Measurements from ENCODE around the gene KANSL2. TPM values are rescaled to one million over a fixed set of nuclear protein-coding genes. Genes with fewer than 3 reads are reported as not detected.
A peak's percentile ranks its signal among the peaks of the same experiment; 100 is the strongest.

Gene KANSL2
- polyA plus RNA-seq, 3 donors, result 12.2 to 20.3 (median 12.5) TPM

GRCh38 chr12:48694038-48694437 is 12.0 kb upstream of the KANSL2 start:
- peaks cover 21% of the 10 kb centered on the region for H3K79me2 ChIP-seq (ENCODE audit: insufficient read depth, low read length)
- H4K20me1 ChIP-seq (ENCODE audit: insufficient read depth, low read length), result peaks cover 25% of the 10 kb centered on the region
- peaks cover 77 to 94% of the 10 kb centered on the region in 2 donors for H3K36me3 ChIP-seq (replicated peaks in 1 of 2; ENCODE audit: control insufficient read depth in 1 of 2, insufficient read depth in 2 of 2, low read length in 2 of 2)
- H3K4me1 Mint-ChIP-seq, result no peaks in the 10 kb centered on the region
- H3K9me3 Mint-ChIP-seq, result peaks cover 0 to 3% (median 0%) of the 10 kb centered on the region in 7 donors
- no peak overlapping the region for H3K4me2 ChIP-seq (replicated peaks; ENCODE audit: extremely low read depth, low read length, poor library complexity, severe bottlenecking)
- TF ChIP-seq, protein P1, sequence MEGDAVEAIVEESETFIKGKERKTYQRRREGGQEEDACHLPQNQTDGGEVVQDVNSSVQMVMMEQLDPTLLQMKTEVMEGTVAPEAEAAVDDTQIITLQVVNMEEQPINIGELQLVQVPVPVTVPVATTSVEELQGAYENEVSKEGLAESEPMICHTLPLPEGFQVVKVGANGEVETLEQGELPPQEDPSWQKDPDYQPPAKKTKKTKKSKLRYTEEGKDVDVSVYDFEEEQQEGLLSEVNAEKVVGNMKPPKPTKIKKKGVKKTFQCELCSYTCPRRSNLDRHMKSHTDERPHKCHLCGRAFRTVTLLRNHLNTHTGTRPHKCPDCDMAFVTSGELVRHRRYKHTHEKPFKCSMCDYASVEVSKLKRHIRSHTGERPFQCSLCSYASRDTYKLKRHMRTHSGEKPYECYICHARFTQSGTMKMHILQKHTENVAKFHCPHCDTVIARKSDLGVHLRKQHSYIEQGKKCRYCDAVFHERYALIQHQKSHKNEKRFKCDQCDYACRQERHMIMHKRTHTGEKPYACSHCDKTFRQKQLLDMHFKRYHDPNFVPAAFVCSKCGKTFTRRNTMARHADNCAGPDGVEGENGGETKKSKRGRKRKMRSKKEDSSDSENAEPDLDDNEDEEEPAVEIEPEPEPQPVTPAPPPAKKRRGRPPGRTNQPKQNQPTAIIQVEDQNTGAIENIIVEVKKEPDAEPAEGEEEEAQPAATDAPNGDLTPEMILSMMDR (IDR thresholded peaks at IDR 0.05), result no peak
- H3K36me3 Mint-ChIP-seq, result peaks cover 79 to 90% of the 10 kb centered on the region in 2 donors
- no peak overlapping the region for H3K4me3 Mint-ChIP-seq
- no peaks in the 10 kb centered on the region for H3K27me3 ChIP-seq (ENCODE audit: control insufficient read depth in 2 of 2, insufficient read depth in 2 of 2, low read length in 2 of 2)
- 100% methylated on average over 2 of the region's 6 CpGs for WGBS (ENCODE audit: insufficient coverage)
- no peaks in the 10 kb centered on the region for H3K4me1 ChIP-seq (ENCODE audit: control insufficient read depth in 1 of 2, insufficient read depth in 2 of 2, low read length in 2 of 2)
- H3K9me3 ChIP-seq (replicated peaks in 1 of 2; ENCODE audit: control insufficient read depth in 1 of 2, insufficient read depth in 1 of 2, low read length in 2 of 2), result no peaks in the 10 kb centered on the region
- no peak overlapping the region for H2AFZ ChIP-seq (ENCODE audit: insufficient read depth, low read depth, low read length, poor library complexity, severe bottlenecking)
- intact Hi-C loops (cut with micrococcal nuclease), result no loop called here
- H3K27ac ChIP-seq (ENCODE audit: low read depth in 1 of 2, low read length in 2 of 2), result no peak overlapping the region
- no peak overlapping the region for H3K9ac ChIP-seq (ENCODE audit: insufficient read depth, low read length, poor library complexity, severe bottlenecking)
- H3K27ac Mint-ChIP-seq, result peak overlapping the region in 1 of 7 donors; percentile 7
- no peaks in the 10 kb centered on the region for H3K27me3 Mint-ChIP-seq (ENCODE audit: low read depth in 3 of 3)
- no peak overlapping the region for H3K4me3 ChIP-seq (replicated peaks in 1 of 3; ENCODE audit: low read depth in 2 of 3, low read length in 3 of 3)
- no peak for DNase-seq

GRCh38 chr12:48693572-48693971 is 11.5 kb upstream of the KANSL2 start:
- H3K9me3 Mint-ChIP-seq, result peaks cover 0 to 3% (median 0%) of the 10 kb centered on the region in 7 donors
- no peaks in the 10 kb centered on the region for H3K4me1 ChIP-seq (ENCODE audit: control insufficient read depth in 1 of 2, insufficient read depth in 2 of 2, low read length in 2 of 2)
- no peak overlapping the region for H3K4me2 ChIP-seq (replicated peaks; ENCODE audit: extremely low read depth, low read length, poor library complexity, severe bottlenecking)
- H2AFZ ChIP-seq (ENCODE audit: insufficient read depth, low read depth, low read length, poor library complexity, severe bottlenecking), result no peak overlapping the region
- H3K79me2 ChIP-seq (ENCODE audit: insufficient read depth, low read length), result peaks cover 20% of the 10 kb centered on the region
- DNase-seq, result no peak
- no peaks in the 10 kb centered on the region for H3K9me3 ChIP-seq (replicated peaks in 1 of 2; ENCODE audit: control insufficient read depth in 1 of 2, insufficient read depth in 1 of 2, low read length in 2 of 2)
- no peaks in the 10 kb centered on the region for H3K27me3 Mint-ChIP-seq (ENCODE audit: low read depth in 3 of 3)
- H3K27me3 ChIP-seq (ENCODE audit: control insufficient read depth in 2 of 2, insufficient read depth in 2 of 2, low read length in 2 of 2), result no peaks in the 10 kb centered on the region
- TF ChIP-seq, protein P1 (IDR thresholded peaks at IDR 0.05), result no peak
- peaks cover 76 to 94% of the 10 kb centered on the region in 2 donors for H3K36me3 ChIP-seq (replicated peaks in 1 of 2; ENCODE audit: control insufficient read depth in 1 of 2, insufficient read depth in 2 of 2, low read length in 2 of 2)
- peaks cover 29% of the 10 kb centered on the region for H4K20me1 ChIP-seq (ENCODE audit: insufficient read depth, low read length)
- intact Hi-C loops (cut with micrococcal nuclease), result no loop called here
- WGBS (ENCODE audit: insufficient coverage), result 93% methylated on average over 3 of the region's 6 CpGs
- no peak overlapping the region for H3K4me3 Mint-ChIP-seq
- no peak overlapping the region for H3K4me3 ChIP-seq (replicated peaks in 1 of 3; ENCODE audit: low read depth in 2 of 3, low read length in 3 of 3)
- no peak overlapping the region for H3K27ac ChIP-seq (ENCODE audit: low read depth in 1 of 2, low read length in 2 of 2)
- H3K4me1 Mint-ChIP-seq, result no peaks in the 10 kb centered on the region
- H3K9ac ChIP-seq (ENCODE audit: insufficient read depth, low read length, poor library complexity, severe bottlenecking), result no peak overlapping the region
- H3K27ac Mint-ChIP-seq, result no peak overlapping the region
- H3K36me3 Mint-ChIP-seq, result peaks cover 81 to 90% of the 10 kb centered on the region in 2 donors
